Coronary artery (tissue), 2 donors: ENCODE results near the gene CYP27A1.
A peak's percentile ranks its signal among the peaks of the same experiment; 100 is the strongest.

Source experiments
- DNase-seq: peaks from one replicate; pipeline ENCODE4 v3.0.0-alpha.2; 2017; ENCODE audit warnings: low spot score
- H3K27ac ChIP-seq, 2 donors: fragments of 200-600 bp; sonication (generic); one replicate each; pipeline ENCODE4 v1.5.1; 2016 to 2019
- H3K4me3 ChIP-seq: fragments of 200-600 bp; sonication (generic); 2 replicates; pipeline ENCODE4 v1.5.1; 2016; ENCODE audit warnings: mild to moderate bottlenecking, moderate library complexity
- CTCF ChIP-seq: fragments of 200-600 bp; sonication (generic); IDR thresholded peaks from one replicate; pipeline ENCODE4 v1.5.1; 2019; ENCODE audit warnings: antibody characterized with exemption

The CYP27A1 gene

DNA sequence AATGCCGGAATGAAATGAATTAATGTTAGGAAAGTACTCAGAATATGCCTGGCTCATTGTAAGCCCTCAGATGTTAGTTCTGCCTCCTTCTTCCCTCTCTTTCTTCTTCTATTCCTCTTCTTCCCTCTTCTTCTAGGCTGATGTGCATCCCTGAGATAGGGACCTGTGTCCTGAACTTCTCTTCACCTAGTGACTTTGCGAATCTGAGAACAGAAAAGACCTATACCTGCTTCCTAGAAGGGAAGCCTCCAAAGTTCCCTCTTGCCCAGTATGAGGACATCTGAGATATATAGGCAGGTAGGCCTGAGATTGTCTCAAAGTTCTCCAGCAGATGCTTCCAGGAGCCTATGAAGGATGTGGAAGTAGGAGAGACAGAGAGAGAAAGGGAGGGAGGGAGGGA, 8.1 kb upstream of the CYP27A1 start:
- H3K4me3 ChIP-seq: no peak overlapping the region
- no peak overlapping the region for H3K27ac ChIP-seq
- no peak for DNase-seq
- no peak for TF ChIP-seq CTCF

DNA sequence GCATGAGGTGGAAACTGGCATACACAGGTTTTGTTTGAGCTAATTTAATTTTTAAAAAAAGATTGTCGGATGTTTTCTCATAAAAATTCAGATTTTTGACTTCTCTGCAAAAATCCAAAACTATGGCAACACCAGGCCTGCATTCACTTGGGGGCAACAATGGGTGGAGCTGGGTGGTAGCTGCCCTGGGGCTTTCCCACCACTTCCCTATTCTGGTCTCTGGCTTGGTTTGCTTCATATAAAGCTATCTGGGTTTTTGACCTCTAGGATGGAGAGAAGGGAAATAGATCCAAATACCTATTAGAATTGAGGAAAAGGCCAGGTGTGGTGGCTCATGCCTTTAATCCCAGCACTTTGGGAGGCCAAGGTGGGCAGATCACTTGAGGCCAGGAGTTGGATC, 5.5 kb upstream of the CYP27A1 start:
- TF ChIP-seq CTCF: no peak
- Histone ChIP-seq H3K4me3 (no peak overlapping the region), H3K27ac (no peak overlapping the region)
- DNase-seq: no peak

GRCh38 chr2:218777276-218777990, 4.5 kb upstream of the CYP27A1 start:
- no peak for DNase-seq
- no peak overlapping the region for H3K27ac ChIP-seq
- no peak overlapping the region for H3K4me3 ChIP-seq
- TF ChIP-seq CTCF: no peak

- Histone ChIP-seq H3K27ac (no peak overlapping the region), H3K4me3 (no peak overlapping the region)
- DNase-seq: no peak
- no peak for TF ChIP-seq CTCF
Observed at GRCh38 chr2:218780046-218780445, 1.9 kb upstream of the CYP27A1 start.

- H3K4me3 ChIP-seq: peak overlapping the region; percentile 89
- TF ChIP-seq CTCF: no peak
- H3K27ac ChIP-seq: peak overlapping the region; percentile 84 to 88
- no peak for DNase-seq
Observed at GRCh38 chr2:218780851-218781690, 876 bp upstream of the CYP27A1 start.

GRCh38 chr2:218782528-218782844, 539 bp downstream of the CYP27A1 start:
- Histone ChIP-seq H3K4me3 (peak overlapping the region; percentile 89), H3K27ac (peak overlapping the region; percentile 84 to 88)
- no peak for TF ChIP-seq CTCF
- no peak for DNase-seq

- H3K27ac ChIP-seq: peak overlapping the region in 1 of 2 donors; percentile 8
- H3K4me3 ChIP-seq: peak overlapping the region; percentile 35
- no peak for DNase-seq
- TF ChIP-seq CTCF: no peak
Observed at GRCh38 chr2:218783688-218784087, 1.7 kb downstream of the CYP27A1 start.
